ENCODE data around the gene EML1.
"Not testable (repeated sequence)": the region's sequence is repeated elsewhere in the genome, so short reads cannot be mapped to it uniquely, and the experiment has no call there.

Gene EML1

DNA sequence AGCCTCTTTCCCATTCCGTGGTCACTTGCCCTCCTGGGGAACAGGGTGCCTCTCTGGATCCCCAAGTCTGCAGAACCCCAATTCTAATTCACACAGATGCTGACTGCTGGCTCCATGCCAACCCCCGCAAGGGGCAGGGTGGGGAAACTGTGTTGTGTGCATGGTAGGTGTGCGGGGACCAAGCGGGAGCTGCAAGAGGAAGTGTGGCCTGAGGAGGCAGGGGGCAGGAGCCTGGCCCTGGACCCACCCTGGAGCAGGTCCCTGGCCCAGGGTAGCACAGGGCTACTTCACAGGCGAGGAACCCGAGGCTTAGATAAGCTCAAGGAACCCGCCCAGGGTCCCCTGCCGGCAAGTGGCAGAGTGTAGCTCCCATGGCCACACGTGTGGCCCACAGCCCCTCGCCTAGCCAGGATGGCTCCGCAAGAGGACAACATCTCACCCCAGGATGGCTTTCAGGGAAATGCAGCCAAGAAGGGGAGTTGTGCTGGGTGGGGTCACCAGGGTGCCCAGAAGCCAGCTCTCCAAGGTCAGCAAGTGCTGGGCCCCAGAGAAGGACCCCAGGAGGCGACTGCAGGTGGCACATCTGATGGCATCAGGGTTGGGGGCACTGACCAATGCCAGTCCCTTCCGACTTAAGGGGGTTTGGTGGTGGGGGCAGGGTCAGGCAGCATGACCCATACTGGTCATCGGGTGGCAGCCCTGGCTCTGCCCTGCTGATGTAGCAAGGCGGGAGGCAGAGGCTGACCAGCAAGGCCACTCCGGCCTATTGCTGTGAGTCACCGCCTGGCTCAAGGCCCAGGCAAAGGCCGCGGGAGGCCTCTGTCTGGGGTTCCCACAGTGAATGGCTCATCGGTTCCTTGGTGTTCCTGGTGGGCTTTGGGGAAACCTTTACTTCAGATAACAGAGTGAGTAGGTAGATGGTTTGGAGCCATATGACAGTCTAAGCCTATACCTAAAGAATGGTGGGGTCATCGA lies 37.3 kb upstream of the EML1 start:
- no peak for DNase-seq (ENCODE audit: insufficient read length, low spot score)

DNA sequence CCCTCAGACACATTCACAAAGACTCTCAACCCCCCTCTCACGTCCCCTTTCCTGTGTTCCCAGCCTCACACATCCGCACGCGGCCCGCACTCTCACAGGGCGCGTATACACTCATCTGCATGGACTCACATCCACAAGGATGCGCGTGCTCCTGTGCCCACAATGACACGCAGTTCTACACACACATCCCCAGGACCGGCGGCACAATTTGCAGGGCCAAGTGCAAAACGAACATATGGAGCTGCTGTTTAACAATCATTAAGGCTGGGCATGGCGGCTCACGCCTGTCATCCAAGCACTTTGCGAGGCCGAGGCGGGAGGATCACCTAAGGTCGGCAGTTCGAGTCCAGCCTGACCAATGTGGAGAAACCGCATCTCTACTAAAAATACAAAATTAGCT lies 36.4 kb upstream of the EML1 start:
- FAIRE-seq, result no peak
- DNase-seq (ENCODE audit: insufficient read length, low spot score), result no peak

More for the DNA sequence above, 37.3 kb upstream of the EML1 start:
- FAIRE-seq, result no peak

- no peak for FAIRE-seq
- no peak for DNase-seq (ENCODE audit: insufficient read length, low spot score)
These were observed 35.7 kb upstream of the EML1 start for GRCh38 chr14:99757331-99758070.

- FAIRE-seq (no peak), DNase-seq (ENCODE audit: insufficient read length, low spot score) (no peak)
These were observed 34.9 kb upstream of the EML1 start for GRCh38 chr14:99758121-99758821.

- FAIRE-seq, result no peak
These were observed 34.2 kb upstream of the EML1 start for GRCh38 chr14:99758872-99759545.

GRCh38 chr14:99759546-99759925 lies 33.7 kb upstream of the EML1 start:
- FAIRE-seq (no peak), DNase-seq (ENCODE audit: insufficient read length, low spot score) (no peak)

More at GRCh38 chr14:99758872-99759545, 34.2 kb upstream of the EML1 start:
- no peak for DNase-seq (ENCODE audit: insufficient read length, low spot score)

DNA sequence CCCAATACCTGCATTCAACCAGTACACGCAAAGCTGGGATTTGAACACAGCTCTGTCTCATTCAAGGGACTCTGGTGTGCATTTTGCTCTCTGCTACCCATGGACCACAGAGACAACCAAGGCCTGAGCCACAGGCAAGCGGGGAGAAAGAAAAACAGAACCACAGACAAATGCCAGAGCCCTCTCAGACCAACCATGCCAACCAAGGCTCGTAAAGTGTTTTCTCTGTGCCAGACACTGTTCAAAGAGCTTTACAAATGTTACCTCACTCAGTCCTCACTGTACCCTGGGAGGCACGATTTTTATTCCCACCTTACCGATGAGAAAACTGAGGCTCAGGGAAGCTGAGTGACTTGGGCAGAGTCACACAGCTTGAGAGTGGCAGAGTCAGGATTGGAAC lies 32.4 kb upstream of the EML1 start:
- FAIRE-seq, result no peak
- DNase-seq (ENCODE audit: insufficient read length, low spot score), result no peak

- not testable (repeated sequence) for FAIRE-seq; DNase-seq (ENCODE audit: insufficient read length, low spot score)
These were observed 30.3 kb upstream of the EML1 start for GRCh38 chr14:99762911-99763310.

DNA sequence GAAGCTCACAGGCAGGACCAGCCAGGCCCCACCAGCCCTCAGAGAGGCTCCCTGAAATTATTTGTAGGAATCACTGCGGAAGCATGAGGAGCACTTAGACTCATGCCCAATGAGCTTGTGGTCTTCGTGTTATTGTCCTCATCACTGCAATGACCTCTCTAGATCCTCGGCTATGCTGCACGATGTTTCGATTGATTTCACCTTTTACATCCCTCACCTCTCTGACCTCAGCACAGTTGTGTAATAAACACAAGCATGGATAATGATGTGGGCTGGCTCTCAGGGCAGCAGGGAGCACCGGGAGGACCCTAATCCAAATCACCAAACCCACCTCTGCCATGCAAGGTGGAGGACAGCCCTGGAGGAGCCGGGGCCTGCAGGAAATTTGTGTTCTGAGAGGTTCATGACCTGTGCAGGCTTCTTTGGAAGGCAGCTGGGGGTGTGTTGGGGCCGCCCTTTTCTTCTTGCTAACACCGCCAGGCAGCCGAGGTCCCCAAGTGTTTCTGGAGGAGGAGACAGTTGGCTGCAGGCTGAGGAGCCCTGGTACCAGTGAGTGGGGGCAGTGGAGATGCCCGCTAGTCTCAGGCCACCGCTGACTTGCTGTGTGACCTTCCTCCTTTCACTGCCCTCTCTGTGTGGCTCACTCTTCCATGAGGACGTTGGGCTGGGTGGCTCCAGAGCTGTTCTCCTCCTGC lies 29.5 kb upstream of the EML1 start:
- no peak for FAIRE-seq

GRCh38 chr14:99764222-99764706 lies 28.9 kb upstream of the EML1 start:
- DNase-seq (ENCODE audit: insufficient read length, low spot score) (no peak), FAIRE-seq (no peak)

More for the DNA sequence above, 29.5 kb upstream of the EML1 start:
- no peak for DNase-seq (ENCODE audit: insufficient read length, low spot score)

DNA sequence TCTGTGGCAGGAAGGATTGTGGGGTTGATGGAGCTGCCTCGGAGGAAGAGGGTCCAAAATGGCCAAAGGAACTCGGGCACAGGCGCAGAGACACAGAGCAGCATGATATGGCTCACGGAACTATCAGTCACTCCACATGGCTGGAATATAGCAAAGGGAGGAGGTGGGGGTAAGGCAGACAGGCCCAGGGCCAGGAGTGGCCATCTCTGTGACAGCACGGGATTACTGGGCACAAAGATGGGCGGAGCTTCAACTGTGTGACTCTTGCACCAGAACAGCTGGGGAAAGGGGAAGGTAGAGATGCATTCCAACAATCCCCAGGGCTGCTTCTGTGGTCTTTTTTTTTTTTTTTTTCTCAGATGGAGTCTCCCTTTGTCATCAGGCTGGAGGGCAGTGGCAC lies 24.8 kb upstream of the EML1 start:
- DNase-seq (ENCODE audit: insufficient read length, low spot score) (no peak), FAIRE-seq (no peak)

DNA sequence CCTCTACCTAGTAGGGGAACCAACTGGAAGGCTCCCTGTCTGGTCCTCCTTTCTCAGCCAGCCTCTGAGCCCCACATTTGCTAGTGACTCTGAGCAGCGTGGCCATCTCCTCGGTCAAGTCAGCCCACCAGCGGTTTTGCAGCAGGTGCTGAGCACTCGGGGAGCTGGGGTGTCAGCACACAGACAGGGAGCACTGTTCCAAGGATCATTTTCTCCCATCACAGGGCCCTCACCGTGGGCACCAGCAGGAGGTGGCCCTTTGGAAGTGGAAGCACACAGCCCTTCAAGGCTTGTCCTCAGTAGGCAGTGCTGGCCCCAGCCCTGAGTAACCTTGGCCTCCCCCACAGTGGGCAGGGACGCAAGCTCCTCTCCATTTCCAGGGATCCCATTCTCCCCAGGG lies 24.1 kb upstream of the EML1 start:
- no peak for FAIRE-seq
- DNase-seq (ENCODE audit: insufficient read length, low spot score), result no peak

- FAIRE-seq, result no peak
These were observed 23.4 kb upstream of the EML1 start for GRCh38 chr14:99769799-99770198.

GRCh38 chr14:99772371-99773283 lies 20.6 kb upstream of the EML1 start:
- no peak for DNase-seq (ENCODE audit: insufficient read length, low spot score)
- FAIRE-seq, result no peak

More at GRCh38 chr14:99769799-99770198, 23.4 kb upstream of the EML1 start:
- DNase-seq (ENCODE audit: insufficient read length, low spot score), result no peak

- no peak for FAIRE-seq
- DNase-seq (ENCODE audit: insufficient read length, low spot score), result no peak
These were observed 19.4 kb upstream of the EML1 start for GRCh38 chr14:99773521-99774497.

- FAIRE-seq (no peak), DNase-seq (ENCODE audit: insufficient read length, low spot score) (no peak)
These were observed 18.5 kb upstream of the EML1 start for GRCh38 chr14:99774556-99775307.

- DNase-seq (ENCODE audit: insufficient read length, low spot score), result no peak
- FAIRE-seq, result no peak
These were observed 17.9 kb upstream of the EML1 start for GRCh38 chr14:99775351-99775750.
